Measurements from ENCODE around the gene TUBA3E. TPM values are rescaled to one million over a fixed set of nuclear protein-coding genes. Genes with fewer than 3 reads are reported as not detected.

Gene TUBA3E
- total and polyA plus RNA-seq, 9 of the 15 experiments (the other 6 are each of a cell fraction or from before 2014, with no cell fraction given), result 0.09 to 0.30 (median 0.13) TPM; not detected in 3

DNA sequence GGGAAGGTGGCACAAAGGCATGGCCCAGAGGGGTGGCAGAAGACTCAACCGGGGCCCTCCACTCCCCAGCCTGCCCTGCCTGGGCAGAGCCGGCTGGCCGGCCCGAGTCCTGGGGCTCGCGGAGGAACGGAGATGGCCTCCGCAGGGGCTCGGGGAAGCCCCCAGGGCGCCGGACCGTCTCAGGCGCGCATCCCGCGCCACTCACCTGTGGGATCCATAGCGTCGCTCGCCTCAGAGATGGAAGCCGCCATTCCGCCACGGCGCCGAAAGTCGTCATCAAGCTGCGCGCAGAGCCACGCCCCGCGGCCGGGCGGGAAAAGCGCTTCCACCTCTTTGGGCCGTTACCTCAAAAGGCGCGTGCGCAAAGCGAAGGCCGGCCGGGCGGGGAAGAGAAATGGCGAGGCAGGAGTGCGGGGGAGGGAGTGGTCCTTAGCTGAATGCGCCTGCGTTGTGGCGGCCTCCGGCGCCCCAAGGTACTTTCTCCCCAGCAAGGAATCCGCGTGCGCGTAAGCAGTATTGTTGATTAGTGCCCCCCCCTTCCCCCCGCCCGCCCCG, 16.8 kb downstream of the TUBA3E start, which contains the start of gene SMPD4 (continued):
- TF ChIP-seq, protein P1, sequence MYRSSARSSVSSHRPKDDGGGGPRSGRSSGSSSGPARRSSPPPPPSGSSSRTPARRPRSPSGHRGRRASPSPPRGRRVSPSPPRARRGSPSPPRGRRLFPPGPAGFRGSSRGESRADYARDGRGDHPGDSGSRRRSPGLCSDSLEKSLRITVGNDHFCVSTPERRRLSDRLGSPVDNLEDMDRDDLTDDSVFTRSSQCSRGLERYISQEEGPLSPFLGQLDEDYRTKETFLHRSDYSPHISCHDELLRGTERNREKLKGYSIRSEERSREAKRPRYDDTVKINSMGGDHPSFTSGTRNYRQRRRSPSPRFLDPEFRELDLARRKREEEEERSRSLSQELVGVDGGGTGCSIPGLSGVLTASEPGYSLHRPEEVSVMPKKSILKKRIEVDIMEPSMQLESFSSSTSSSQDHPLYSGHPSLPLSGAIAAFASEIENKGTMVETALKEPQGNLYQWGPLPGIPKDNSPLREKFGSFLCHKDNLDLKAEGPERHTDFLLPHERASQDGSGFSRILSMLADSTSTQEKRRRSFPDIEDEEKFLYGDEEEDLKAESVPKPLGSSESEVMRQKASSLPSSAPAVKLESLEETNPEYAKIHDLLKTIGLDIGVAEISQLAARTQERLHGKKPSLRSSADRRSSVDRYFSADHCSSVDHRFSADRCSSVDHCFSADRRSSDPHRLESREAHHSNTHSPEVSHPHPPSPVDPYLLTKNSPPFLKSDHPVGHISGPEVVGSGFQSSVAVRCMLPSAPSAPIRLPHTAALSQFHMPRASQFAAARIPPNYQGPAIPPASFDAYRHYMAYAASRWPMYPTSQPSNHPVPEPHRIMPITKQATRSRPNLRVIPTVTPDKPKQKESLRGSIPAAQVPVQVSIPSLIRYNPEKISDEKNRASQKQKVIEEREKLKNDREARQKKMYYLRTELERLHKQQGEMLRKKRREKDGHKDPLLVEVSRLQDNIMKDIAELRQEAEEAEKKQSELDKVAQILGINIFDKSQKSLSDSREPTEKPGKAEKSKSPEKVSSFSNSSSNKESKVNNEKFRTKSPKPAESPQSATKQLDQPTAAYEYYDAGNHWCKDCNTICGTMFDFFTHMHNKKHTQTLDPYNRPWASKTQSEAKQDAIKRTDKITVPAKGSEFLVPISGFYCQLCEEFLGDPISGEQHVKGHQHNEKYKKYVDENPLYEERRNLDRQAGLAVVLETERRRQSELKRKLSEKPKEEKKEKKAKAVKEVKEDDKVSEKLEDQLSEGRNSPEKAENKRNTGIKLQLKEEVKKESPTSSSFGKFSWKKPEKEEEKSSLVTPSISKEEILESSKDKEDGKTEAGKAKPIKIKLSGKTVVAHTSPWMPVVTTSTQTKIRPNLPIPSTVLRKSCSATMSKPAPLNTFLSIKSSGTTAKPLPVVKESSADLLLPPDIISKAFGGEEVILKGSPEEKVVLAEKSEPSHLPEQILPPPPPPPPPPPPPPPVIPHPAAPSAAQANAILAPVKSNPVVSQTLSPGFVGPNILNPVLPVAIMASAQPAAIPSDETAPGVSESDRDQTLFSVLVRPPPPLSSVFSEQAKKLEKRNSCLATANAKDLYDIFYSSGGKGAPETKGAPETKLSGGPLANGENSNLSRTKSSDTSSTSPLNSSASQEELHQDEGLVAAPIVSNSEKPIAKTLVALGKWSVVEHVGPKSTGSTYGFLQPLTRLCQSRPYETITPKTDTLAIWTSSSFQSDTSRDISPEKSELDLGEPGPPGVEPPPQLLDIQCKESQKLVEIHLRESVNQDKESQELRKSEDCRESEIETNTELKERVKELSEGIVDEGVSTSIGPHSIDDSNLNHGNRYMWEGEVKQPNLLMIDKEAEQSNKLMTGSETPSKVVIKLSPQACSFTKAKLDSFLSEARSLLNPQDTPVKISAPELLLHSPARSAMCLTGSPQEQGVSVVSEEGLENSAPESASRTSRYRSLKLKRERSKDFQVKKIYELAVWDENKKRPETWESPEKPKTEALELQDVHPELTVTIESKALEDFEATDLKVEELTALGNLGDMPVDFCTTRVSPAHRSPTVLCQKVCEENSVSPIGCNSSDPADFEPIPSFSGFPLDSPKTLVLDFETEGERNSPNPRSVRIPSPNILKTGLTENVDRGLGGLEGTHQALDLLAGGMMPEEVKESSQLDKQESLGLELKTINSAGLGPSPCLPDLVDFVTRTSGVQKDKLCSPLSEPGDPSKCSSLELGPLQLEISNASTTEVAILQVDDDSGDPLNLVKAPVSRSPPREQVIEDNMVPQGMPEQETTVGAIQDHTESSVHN (IDR thresholded peaks at IDR 0.05; ENCODE audit: borderline replicate concordance in 1 of 2, low read depth in 1 of 2), result no peak
- TF ChIP-seq, protein P2, sequence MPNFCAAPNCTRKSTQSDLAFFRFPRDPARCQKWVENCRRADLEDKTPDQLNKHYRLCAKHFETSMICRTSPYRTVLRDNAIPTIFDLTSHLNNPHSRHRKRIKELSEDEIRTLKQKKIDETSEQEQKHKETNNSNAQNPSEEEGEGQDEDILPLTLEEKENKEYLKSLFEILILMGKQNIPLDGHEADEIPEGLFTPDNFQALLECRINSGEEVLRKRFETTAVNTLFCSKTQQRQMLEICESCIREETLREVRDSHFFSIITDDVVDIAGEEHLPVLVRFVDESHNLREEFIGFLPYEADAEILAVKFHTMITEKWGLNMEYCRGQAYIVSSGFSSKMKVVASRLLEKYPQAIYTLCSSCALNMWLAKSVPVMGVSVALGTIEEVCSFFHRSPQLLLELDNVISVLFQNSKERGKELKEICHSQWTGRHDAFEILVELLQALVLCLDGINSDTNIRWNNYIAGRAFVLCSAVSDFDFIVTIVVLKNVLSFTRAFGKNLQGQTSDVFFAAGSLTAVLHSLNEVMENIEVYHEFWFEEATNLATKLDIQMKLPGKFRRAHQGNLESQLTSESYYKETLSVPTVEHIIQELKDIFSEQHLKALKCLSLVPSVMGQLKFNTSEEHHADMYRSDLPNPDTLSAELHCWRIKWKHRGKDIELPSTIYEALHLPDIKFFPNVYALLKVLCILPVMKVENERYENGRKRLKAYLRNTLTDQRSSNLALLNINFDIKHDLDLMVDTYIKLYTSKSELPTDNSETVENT (CRISPR knock-in tag; IDR thresholded peaks at IDR 0.05), result no peak
- TF ChIP-seq ZBTB8A (IDR thresholded peaks at IDR 0.05; ENCODE audit: partially characterized antibody) (no peak), PPARD (CRISPR knock-in tag; IDR thresholded peaks at IDR 0.05) (no peak), TBP (optimal IDR thresholded peaks at IDR 0.05; ENCODE audit: low read depth, low read length) (peak; percentile 63), RBM39 (optimal IDR thresholded peaks at IDR 0.05; ENCODE audit: low read depth, low read length) (no peak), NFIX (CRISPR knock-in tag; IDR thresholded peaks at IDR 0.05; ENCODE audit: low read depth) (no peak), MTA3 (IDR thresholded peaks at IDR 0.05; ENCODE audit: borderline replicate concordance) (no peak), MCM3 (IDR thresholded peaks at IDR 0.05) (no peak), BRF1 (IDR thresholded peaks at IDR 0.05; ENCODE audit: borderline replicate concordance, extremely low read depth, insufficient read length) (no peak), YY1 (IDR thresholded peaks at IDR 0.05; ENCODE audit: borderline replicate concordance in 1 of 3, control insufficient read depth in 1 of 3, extremely low read depth in 1 of 3, insufficient read depth in 3 of 3, insufficient read length in 1 of 3, insufficient replicate concordance in 2 of 3, low read depth in 1 of 3, low read length in 2 of 3) (peak; percentile 81 to 98 (median 95)), CHD4 (IDR thresholded peaks at IDR 0.05; ENCODE audit: insufficient read depth, insufficient replicate concordance, low read depth, low read length, poor library complexity, severe bottlenecking) (no peak), TEAD2 (tag; IDR thresholded peaks at IDR 0.05) (no peak), ZNF583 (CRISPR knock-in tag; IDR thresholded peaks at IDR 0.05) (no peak)
- TF ChIP-seq, protein P3, sequence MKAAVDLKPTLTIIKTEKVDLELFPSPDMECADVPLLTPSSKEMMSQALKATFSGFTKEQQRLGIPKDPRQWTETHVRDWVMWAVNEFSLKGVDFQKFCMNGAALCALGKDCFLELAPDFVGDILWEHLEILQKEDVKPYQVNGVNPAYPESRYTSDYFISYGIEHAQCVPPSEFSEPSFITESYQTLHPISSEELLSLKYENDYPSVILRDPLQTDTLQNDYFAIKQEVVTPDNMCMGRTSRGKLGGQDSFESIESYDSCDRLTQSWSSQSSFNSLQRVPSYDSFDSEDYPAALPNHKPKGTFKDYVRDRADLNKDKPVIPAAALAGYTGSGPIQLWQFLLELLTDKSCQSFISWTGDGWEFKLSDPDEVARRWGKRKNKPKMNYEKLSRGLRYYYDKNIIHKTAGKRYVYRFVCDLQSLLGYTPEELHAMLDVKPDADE (conservative IDR thresholded peaks at IDR 0.05; ENCODE audit: control insufficient read depth, low read depth, low read length), result peak; percentile 59; the same call in 1 of the 2 replicates

Data from K562 (cell line).